Mesenchymal stem cell (in vitro differentiated cells and primary cell): ENCODE data around the gene GRK3.
"Not testable (repeated sequence)": the region's sequence is repeated elsewhere in the genome, so short reads cannot be mapped to it uniquely, and the experiment has no call there.

Source experiments
- DNase-seq: peaks from one replicate; pipeline ENCODE4 v3.0.0-alpha.2; 2013
- H2AFZ ChIP-seq: one replicate; pipeline ENCODE4 v1.6.1; 2013; ENCODE audit warnings: low read depth, mild to moderate bottlenecking, control low read depth, inconsistent platforms, low read length, moderate library complexity
- H2AK5ac ChIP-seq: 2 replicates; pipeline ENCODE4 v1.6.1; 2013; ENCODE audit warnings: low read length, moderate library complexity, mild to moderate bottlenecking, inconsistent platforms; ENCODE audit not compliant: severe bottlenecking
- H2BK120ac ChIP-seq: one replicate; pipeline ENCODE4 v1.6.1; 2013; ENCODE audit warnings: low read depth, mild to moderate bottlenecking, inconsistent platforms, low read length, moderate library complexity
- H2BK12ac ChIP-seq, 2 experiments: one replicate each; pipeline ENCODE4 v1.6.1; 2013; ENCODE audit warnings: inconsistent platforms in 2 of 2, low read length in 2 of 2, mild to moderate bottlenecking in 2 of 2, moderate library complexity in 2 of 2, control low read depth in 1 of 2
- H2BK15ac ChIP-seq: one replicate; pipeline ENCODE4 v1.6.1; 2013; ENCODE audit warnings: mild to moderate bottlenecking, low read depth, inconsistent platforms; ENCODE audit not compliant: poor library complexity, severe bottlenecking
- H2BK5ac ChIP-seq: 2 replicates; pipeline ENCODE4 v1.6.1; 2013; ENCODE audit warnings: low read depth, mild to moderate bottlenecking, low read length, control low read depth, inconsistent platforms; ENCODE audit not compliant: poor library complexity, severe bottlenecking
- H3K14ac ChIP-seq, 2 experiments: one replicate each; pipeline ENCODE4 v1.6.1; 2013; ENCODE audit warnings: inconsistent platforms in 2 of 2, low read length in 2 of 2, control low read depth in 1 of 2, mild to moderate bottlenecking in 1 of 2, moderate library complexity in 1 of 2
- H3K18ac ChIP-seq, 2 experiments: one replicate each; pipeline ENCODE4 v1.6.1; 2013; ENCODE audit warnings: inconsistent platforms in 2 of 2, low read length in 2 of 2, control low read depth in 1 of 2, low read depth in 1 of 2, mild to moderate bottlenecking in 1 of 2
- H3K23ac ChIP-seq, 2 experiments: one replicate each; pipeline ENCODE4 v1.6.1; 2013; ENCODE audit warnings: inconsistent platforms in 2 of 2, low read length in 2 of 2, mild to moderate bottlenecking in 2 of 2, moderate library complexity in 2 of 2, control low read depth in 1 of 2
- H3K27ac ChIP-seq: 2 replicates; pipeline ENCODE4 v1.5.1; 2013; ENCODE audit warnings: mild to moderate bottlenecking, moderate library complexity, low read length, control low read depth, inconsistent platforms; ENCODE audit not compliant: poor library complexity, severe bottlenecking
- H3K27me3 ChIP-seq, 2 experiments: 2 replicates each; pipeline versions ENCODE4 v1.6.1 to v1.7.0; 2013; ENCODE audit warnings: low read length in 2 of 2, mild to moderate bottlenecking in 2 of 2, moderate library complexity in 2 of 2, control low read depth in 1 of 2, inconsistent platforms in 1 of 2; ENCODE audit not compliant: control insufficient read depth in 1 of 2, insufficient read depth in 1 of 2
- H3K36me3 ChIP-seq, 2 experiments: 2 replicates each; pipeline versions ENCODE4 v1.6.1 to v1.7.0; 2013; ENCODE audit warnings: low read length in 2 of 2, control low read depth in 1 of 2, inconsistent platforms in 1 of 2, low read depth in 1 of 2, mild to moderate bottlenecking in 1 of 2; ENCODE audit not compliant: insufficient read depth in 2 of 2, control insufficient read depth in 1 of 2
- H3K4ac ChIP-seq, 2 experiments: one replicate each; pipeline ENCODE4 v1.6.1; 2013; ENCODE audit warnings: inconsistent platforms in 2 of 2, low read length in 2 of 2, mild to moderate bottlenecking in 2 of 2, moderate library complexity in 2 of 2, control low read depth in 1 of 2, low read depth in 1 of 2
- H3K4me1 ChIP-seq: 2 replicates; pipeline ENCODE4 v1.6.1; 2013; ENCODE audit warnings: low read depth, low read length, control low read depth; ENCODE audit not compliant: control insufficient read depth, insufficient read depth
- H3K4me2 ChIP-seq: 2 replicates; pipeline ENCODE4 v1.6.1; 2013; ENCODE audit warnings: low read length, mild to moderate bottlenecking, inconsistent platforms; ENCODE audit not compliant: poor library complexity, severe bottlenecking
- H3K4me3 ChIP-seq, 2 experiments: 2 replicates each; pipeline versions ENCODE4 v1.5.1 to v1.7.0; 2013; ENCODE audit warnings: low read length in 2 of 2, mild to moderate bottlenecking in 2 of 2, control low read depth in 1 of 2, low read depth in 1 of 2; ENCODE audit not compliant: insufficient read depth in 1 of 2
- H3K79me1 ChIP-seq: replicated peaks from 2 replicates; pipeline ENCODE4 v1.6.1; 2013; ENCODE audit warnings: mild to moderate bottlenecking, control low read depth, low read length, inconsistent platforms; ENCODE audit not compliant: poor library complexity, severe bottlenecking
- H3K9ac ChIP-seq: 2 replicates; pipeline ENCODE4 v1.7.0; 2013; ENCODE audit warnings: mild to moderate bottlenecking, low read length, moderate library complexity
- H3K9me3 ChIP-seq: 2 replicates; pipeline ENCODE4 v1.7.0; 2013; ENCODE audit warnings: mild to moderate bottlenecking, low read length; ENCODE audit not compliant: control insufficient read depth
- H4K8ac ChIP-seq: one replicate; pipeline ENCODE4 v1.6.1; 2013; ENCODE audit warnings: inconsistent platforms, mild to moderate bottlenecking, low read length, moderate library complexity
- H4K91ac ChIP-seq: one replicate; pipeline ENCODE4 v1.6.1; 2013; ENCODE audit warnings: mild to moderate bottlenecking, low read length, inconsistent platforms
- WGBS: methylation state at CpG from one replicate; pipeline ENCODE4 v1.1.7; 2013; ENCODE audit warnings: mixed read lengths; 5-methylcytosine and 5-hydroxymethylcytosine counted together

The GRK3 gene

DNA sequence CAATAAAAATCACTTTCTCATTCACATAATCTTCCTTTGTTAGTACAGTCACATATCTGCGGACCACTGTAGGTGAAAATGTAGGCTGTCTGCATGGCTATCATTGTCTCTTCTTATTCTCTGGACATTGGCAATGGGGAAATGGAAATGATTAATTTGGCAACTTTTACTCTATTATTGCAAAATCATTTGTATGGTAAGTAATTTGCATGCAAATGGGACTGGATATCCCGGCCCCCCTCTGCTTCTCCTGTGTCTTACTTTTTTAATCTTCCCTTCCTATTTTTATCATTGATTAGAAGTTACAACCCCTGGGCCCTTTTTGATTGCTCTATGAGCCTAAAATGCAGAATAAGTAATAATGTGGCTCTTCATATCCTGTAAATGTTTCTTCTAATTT is 6.0 kb downstream of the GRK3 start:
- Histone ChIP-seq H3K27me3 (peaks cover 2 to 28% of the 10 kb centered on the region in 2 experiments), H2AFZ (no peak overlapping the region), H3K18ac (no peak overlapping the region), H2BK5ac (no peak overlapping the region), H2AK5ac (no peak overlapping the region), H3K14ac (no peak overlapping the region), H2BK15ac (no peak overlapping the region), H3K4me2 (no peak overlapping the region), H3K36me3 (no peaks in the 10 kb centered on the region), H4K91ac (no peak overlapping the region), H2BK120ac (no peak overlapping the region), H3K79me1 (no peaks in the 10 kb centered on the region), H3K4ac (no peak overlapping the region), H3K23ac (no peak overlapping the region), H3K9ac (no peak overlapping the region), H4K8ac (no peak overlapping the region), H3K4me3 (no peak overlapping the region), H3K27ac (no peak overlapping the region), H3K9me3 (no peaks in the 10 kb centered on the region), H3K4me1 (no peaks in the 10 kb centered on the region), H2BK12ac (no peak overlapping the region)
- WGBS = 100% methylated on average over 1 of the region's 2 CpGs
- DNase-seq = no peak

DNA sequence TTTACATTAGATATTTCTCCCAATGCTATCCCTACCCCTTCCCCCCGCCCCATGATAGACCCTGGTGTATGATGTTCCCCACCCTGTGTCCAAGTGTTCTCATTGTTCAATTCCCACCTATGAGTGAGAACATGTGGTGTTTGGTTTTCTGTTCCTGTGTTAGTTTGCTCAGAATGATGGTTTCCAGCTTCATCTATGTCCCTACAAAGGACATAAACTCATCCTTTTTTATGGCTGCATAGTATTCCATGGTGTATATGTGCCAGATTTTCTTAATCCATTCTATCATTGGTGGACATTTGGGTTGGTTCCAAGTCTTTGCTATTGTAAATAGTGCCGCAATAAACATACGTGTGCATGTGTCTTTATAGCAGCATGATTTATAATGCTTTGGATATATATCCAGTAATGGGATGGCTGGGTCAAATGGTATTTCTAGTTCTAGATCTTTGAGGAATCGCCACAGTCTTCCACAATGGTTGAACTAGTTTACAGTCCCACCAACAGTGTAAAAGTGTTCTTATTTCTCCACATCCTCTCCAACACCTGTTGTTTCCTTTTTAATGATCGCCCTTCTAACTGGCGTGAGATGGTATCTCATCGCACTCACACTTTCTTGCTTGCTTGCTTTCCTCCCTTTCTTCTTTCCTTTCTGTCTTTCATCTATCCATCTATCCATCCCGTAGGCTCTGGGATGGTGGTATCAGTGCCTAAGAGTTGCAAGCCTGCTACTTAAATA is 7.7 kb downstream of the GRK3 start:
- 97% methylated on average over 6 of the region's 8 CpGs for WGBS
- H3K4me3 ChIP-seq, H2AK5ac ChIP-seq, H3K79me1 ChIP-seq, H3K9me3 ChIP-seq, H4K8ac ChIP-seq, H3K9ac ChIP-seq, H3K36me3 ChIP-seq, H2BK12ac ChIP-seq, H3K23ac ChIP-seq, H3K14ac ChIP-seq, H3K27ac ChIP-seq, H3K4ac ChIP-seq, H3K18ac ChIP-seq, H2AFZ ChIP-seq, H2BK120ac ChIP-seq, H4K91ac ChIP-seq, H3K4me2 ChIP-seq, H3K4me1 ChIP-seq, H2BK15ac ChIP-seq, DNase-seq, H2BK5ac ChIP-seq: not testable (repeated sequence)
- H3K27me3 ChIP-seq = peaks cover 0 to 16% of the 10 kb centered on the region in 2 experiments

DNA sequence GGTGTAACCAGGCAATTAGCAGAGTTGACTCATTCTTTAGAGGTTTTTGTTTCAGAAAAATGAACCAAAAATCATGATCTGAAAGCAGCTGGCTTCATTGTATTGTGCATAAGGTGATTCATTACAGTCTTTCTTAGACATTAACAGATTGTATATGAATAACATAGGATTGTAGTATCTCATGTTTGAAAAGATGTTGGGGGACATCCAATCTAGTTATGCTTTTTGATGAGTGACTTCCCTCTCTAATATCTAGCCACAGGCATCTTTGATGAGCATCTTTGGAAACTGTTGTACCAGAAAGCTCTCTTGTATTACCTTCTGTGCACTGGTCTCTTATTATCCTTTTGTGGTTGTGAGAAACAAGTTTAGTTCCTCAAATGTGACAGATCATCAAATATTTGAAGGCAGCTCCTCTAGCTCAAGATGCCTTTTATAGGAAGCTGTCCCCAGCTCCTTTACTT is 8.3 kb downstream of the GRK3 start:
- H2AFZ ChIP-seq = no peak overlapping the region
- H3K79me1 ChIP-seq = no peaks in the 10 kb centered on the region
- DNase-seq = no peak
- H3K27me3 ChIP-seq = peaks cover 0 to 14% of the 10 kb centered on the region in 2 experiments
- H3K9ac ChIP-seq = no peak overlapping the region
- H2BK5ac ChIP-seq = no peak overlapping the region
- no peak overlapping the region for H2BK15ac ChIP-seq
- H4K91ac ChIP-seq = no peak overlapping the region
- no peaks in the 10 kb centered on the region for H3K36me3 ChIP-seq
- no peak overlapping the region for H3K14ac ChIP-seq
- no peak overlapping the region for H3K27ac ChIP-seq
- H4K8ac ChIP-seq = no peak overlapping the region
- H3K4me1 ChIP-seq = no peaks in the 10 kb centered on the region
- H2BK120ac ChIP-seq = no peak overlapping the region
- H2BK12ac ChIP-seq = no peak overlapping the region
- no peak overlapping the region for H3K4ac ChIP-seq
- no peak overlapping the region for H2AK5ac ChIP-seq
- no peaks in the 10 kb centered on the region for H3K9me3 ChIP-seq
- no peak overlapping the region for H3K4me3 ChIP-seq
- H3K18ac ChIP-seq = no peak overlapping the region
- H3K4me2 ChIP-seq = no peak overlapping the region
- no peak overlapping the region for H3K23ac ChIP-seq

DNA sequence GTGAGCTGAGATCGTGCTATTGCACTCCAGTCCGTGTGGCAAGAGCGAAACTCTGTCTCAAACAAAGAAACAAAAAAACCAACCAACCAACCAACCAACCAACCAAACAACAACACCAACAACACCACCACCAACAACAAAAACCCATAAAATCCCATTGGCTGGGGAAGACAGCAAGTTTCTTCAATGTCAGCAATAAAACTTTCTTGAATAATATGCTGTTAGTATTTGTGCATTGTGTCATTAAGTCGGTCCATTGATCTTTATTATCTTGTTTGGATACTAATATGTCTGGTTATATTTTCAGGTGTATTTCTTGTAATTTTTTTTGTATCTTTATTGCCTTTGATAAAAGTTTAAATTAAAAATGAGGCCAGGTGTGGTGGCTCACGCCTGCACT is 9.4 kb downstream of the GRK3 start:
- no peak overlapping the region for H3K4me3 ChIP-seq
- H2BK120ac ChIP-seq = no peak overlapping the region
- H2BK15ac ChIP-seq = no peak overlapping the region
- no peak overlapping the region for H3K9ac ChIP-seq
- H3K23ac ChIP-seq = no peak overlapping the region
- no peaks in the 10 kb centered on the region for H3K36me3 ChIP-seq
- H3K79me1 ChIP-seq = no peaks in the 10 kb centered on the region
- H3K4me2 ChIP-seq = no peak overlapping the region
- H3K14ac ChIP-seq = no peak overlapping the region
- DNase-seq = no peak
- H4K91ac ChIP-seq = no peak overlapping the region
- no peak overlapping the region for H2BK12ac ChIP-seq
- no peaks in the 10 kb centered on the region for H3K4me1 ChIP-seq
- H3K27ac ChIP-seq = no peak overlapping the region
- H3K9me3 ChIP-seq = no peaks in the 10 kb centered on the region
- peaks cover 0 to 14% of the 10 kb centered on the region in 2 experiments for H3K27me3 ChIP-seq
- H4K8ac ChIP-seq = no peak overlapping the region
- 99% methylated on average over 5 of the region's 5 CpGs for WGBS
- no peak overlapping the region for H2BK5ac ChIP-seq
- H2AFZ ChIP-seq = no peak overlapping the region
- no peak overlapping the region for H3K18ac ChIP-seq
- no peak overlapping the region for H3K4ac ChIP-seq
- no peak overlapping the region for H2AK5ac ChIP-seq
